Large intestine (tissue), 3 donors: ENCODE results near the gene ELAVL3. TPM values are rescaled to one million over a fixed set of nuclear protein-coding genes. Genes with fewer than 3 reads are reported as not detected.
A peak's percentile ranks its signal among the peaks of the same experiment; 100 is the strongest.
"Not testable (repeated sequence)": the region's sequence is repeated elsewhere in the genome, so short reads cannot be mapped to it uniquely, and the experiment has no call there.

Source experiments
- DNase-seq, 2 donors: peaks; one replicate each; pipeline versions ENCODE4 v3.0.0 to v3.0.0-alpha.2; 2013
- H3K27ac ChIP-seq: one replicate; pipeline ENCODE4 v1.5.1; 2013; ENCODE audit warnings: low read length
- H3K27me3 ChIP-seq: 2 replicates; pipeline ENCODE4 v1.6.1; 2013; ENCODE audit warnings: low read length; ENCODE audit not compliant: control insufficient read depth, insufficient read depth
- H3K36me3 ChIP-seq: 2 replicates; pipeline ENCODE4 v1.6.1; 2013; ENCODE audit warnings: low read length; ENCODE audit not compliant: control insufficient read depth, insufficient read depth
- H3K4me1 ChIP-seq: one replicate; pipeline ENCODE4 v1.6.1; 2013; ENCODE audit warnings: low read length; ENCODE audit not compliant: control insufficient read depth, insufficient read depth
- H3K4me3 ChIP-seq: one replicate; pipeline ENCODE4 v1.5.1; 2013; ENCODE audit warnings: low read length
- H3K9me3 ChIP-seq: one replicate; pipeline ENCODE4 v1.6.1; 2013; ENCODE audit warnings: mild to moderate bottlenecking, low read depth, low read length, moderate library complexity; ENCODE audit not compliant: control insufficient read depth
- whole genome bisulfite sequencing: methylation state at CpG from one replicate; pipeline ENCODE4 v1.1.5; 2013; ENCODE audit warnings: low lambda C conversion rate; ENCODE audit not compliant: insufficient coverage; 5-methylcytosine and 5-hydroxymethylcytosine counted together
- polyA plus RNA-seq: library from polyadenylated mRNA; unstranded; fragments of 120-200 nt; gene quantifications from one replicate; pipeline ENCODE4 v1.2.1, GENCODE V29; 2013

Gene ELAVL3
- polyA plus RNA-seq, 1 donor = 4.2 TPM

DNA sequence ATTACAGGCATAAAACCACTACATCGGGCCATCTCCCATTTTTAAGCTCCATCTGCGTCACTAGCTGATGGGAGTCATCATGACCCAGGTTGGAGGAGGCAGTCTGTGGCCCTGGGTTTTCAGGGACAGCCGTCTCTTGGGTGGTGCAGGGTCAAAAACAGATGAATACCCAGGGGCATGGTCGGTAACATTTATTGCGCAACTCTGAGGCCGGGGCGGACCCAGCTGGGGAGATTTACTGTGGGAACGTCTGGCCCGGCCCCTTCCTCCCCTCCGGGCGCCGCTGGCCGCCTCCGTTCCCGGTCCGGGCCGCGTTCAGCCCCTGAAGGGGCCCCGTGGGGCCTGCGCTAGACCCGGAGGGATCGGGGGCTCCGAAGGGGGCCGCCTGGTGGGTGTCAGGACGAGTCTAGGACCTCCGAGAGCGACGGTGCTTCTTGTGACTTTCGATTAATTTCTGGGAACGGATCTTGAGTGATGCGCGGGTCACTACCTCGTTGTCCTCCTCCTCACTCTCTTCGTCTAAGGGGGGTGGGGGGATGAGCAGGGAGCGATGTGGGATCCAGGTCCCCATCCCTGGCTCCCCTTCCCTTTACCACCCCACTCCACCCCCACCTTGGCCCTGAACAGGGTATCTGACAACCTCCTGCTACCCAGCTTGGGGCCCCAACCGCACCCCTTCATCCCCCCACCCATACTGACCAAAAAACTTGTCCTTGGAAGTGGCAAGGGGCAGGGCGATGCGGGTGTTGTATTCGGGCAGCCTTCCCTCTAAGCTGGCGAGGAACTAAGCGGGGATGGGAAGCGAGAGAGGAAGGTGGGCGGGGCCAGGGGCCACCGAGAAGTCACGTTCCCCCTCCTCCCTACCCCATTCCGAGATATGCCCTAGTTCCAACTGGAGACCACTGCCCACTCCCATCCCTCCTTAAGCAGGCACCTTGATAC, 60.1 kb downstream of the ELAVL3 start:
- Histone ChIP-seq H3K36me3 (no peaks in the 10 kb centered on the region), H3K27ac (no peak overlapping the region), H3K4me3 (peak overlapping the region; percentile 6), H3K4me1 (peaks cover 34% of the 10 kb centered on the region), H3K27me3 (peaks cover 85% of the 10 kb centered on the region), H3K9me3 (peaks cover 17% of the 10 kb centered on the region)
- no peak for DNase-seq
- no CpG with 5 or more reads among the region's 46 CpGs for WGBS

DNA sequence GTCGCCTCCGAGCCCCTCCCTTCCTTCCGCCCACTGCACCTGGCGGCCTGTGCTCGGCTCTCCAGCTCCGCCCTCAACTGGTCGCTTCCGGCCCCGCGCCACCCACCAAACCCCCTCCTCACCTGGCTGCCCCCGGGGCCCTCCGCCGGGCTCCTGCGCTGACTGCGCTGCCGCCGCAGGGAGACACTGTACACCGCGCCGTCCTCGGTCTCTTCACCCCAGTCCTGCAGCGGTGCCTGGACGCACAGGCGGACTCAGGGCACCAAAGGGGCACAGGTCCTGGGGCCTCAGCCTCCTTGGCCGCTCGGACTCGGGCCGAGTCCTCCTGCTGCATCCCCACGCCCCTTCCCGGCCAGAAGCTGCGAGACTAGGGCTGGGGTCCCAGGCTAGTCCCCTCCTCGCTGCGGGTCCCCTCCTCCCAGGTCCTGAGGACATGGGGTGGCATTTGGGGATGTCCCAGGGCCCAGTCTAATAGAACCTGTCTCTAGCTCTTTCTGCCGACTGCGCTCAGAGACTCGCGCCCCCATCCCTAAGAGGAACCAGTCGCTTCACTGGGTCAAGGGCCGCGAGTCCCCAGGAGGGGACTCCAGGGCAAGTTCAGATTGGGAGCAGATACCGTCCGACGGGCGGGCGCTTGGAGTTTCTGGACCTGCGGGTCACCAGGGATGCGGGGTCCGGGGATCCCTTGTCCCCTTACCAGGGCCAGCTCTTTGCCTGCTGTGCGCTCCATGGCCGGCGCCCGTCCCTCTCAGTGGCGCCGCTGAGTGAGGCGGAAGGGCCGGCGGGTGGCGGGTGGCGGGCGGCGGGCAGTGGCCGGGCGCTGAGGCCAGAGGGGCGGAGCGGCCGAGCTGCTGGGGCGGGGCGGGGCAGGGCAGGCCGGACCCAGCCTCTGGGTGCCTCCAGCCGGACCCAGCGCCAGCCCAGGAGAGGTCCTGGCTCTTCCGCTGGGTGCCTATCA, 62.0 kb downstream of the ELAVL3 start, which contains the start of gene RGL3:
Gene RGL3, minus strand, starts transcription at position 766 of the 958 bp plus-strand sequence. Its CDS starts 36 bp downstream, at position 730.
- Histone ChIP-seq H3K9me3 (peaks cover 17% of the 10 kb centered on the region), H3K36me3 (no peaks in the 10 kb centered on the region), H3K27ac (no peak within 1 kb of the TSS), H3K4me1 (peaks cover 34% of the 10 kb centered on the region), H3K27me3 (peaks cover 81% of the 10 kb centered on the region), H3K4me3 (peak within 1 kb of the TSS; percentile 28)
- peak in 1 of 2 donors; percentile 38 for DNase-seq
- no CpG with 5 or more reads among the region's 72 CpGs for WGBS

- Histone ChIP-seq H3K27ac (no peak overlapping the region), H3K27me3 (peaks cover 74% of the 10 kb centered on the region), H3K9me3 (peaks cover 17% of the 10 kb centered on the region), H3K36me3 (no peaks in the 10 kb centered on the region), H3K4me3 (no peak overlapping the region), H3K4me1 (peaks cover 34% of the 10 kb centered on the region)
- WGBS = 0% methylated on average over 2 of the region's 16 CpGs
- DNase-seq = no peak
Measured at GRCh38 chr19:11418094-11418548, 62.7 kb downstream of the ELAVL3 start.

DNA sequence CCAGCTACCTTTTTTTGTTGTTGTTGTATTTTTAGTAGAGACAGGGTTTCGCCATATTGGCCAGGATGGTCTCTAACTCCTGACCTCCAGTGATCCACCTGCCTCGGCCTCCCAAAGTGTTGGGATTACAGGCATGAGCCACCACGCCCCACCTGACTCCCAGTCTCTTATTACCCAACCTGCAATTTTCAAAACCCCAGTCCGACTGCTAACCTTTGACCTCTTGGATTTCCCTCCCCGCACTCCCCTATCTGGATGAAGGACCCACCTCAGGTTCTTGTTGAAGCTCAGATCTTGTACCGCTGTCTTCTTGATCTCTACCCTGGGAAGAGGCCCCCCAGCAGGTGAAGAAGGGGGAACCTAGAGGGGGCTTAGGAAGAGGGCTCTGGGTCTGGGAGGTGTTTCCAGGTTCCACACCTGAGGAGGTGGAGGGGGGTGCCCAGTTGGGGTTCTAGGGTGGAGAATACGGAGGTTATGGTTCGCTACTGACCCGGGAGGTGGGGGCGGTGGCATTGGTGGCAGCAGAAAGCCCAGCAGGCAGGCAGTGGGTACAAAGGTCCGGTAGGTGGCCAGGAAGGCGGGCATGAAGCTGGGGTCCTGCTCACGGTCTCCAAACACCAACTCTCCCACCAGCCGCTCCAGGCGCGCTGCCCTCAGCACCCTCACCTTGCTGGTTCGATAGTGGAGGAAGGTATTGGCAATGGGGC, 64.3 kb downstream of the ELAVL3 start:
- Histone ChIP-seq H3K36me3 (no peaks in the 10 kb centered on the region), H3K27ac (no peak overlapping the region), H3K27me3 (peaks cover 57% of the 10 kb centered on the region), H3K9me3 (peaks cover 9% of the 10 kb centered on the region), H3K4me1 (peaks cover 21% of the 10 kb centered on the region), H3K4me3 (no peak overlapping the region)
- no peak for DNase-seq
- WGBS = no CpG with 5 or more reads among the region's 17 CpGs

- Histone ChIP-seq H3K36me3 (no peaks in the 10 kb centered on the region), H3K4me3 (no peak overlapping the region), H3K27me3 (peaks cover 38% of the 10 kb centered on the region), H3K4me1 (peaks cover 7% of the 10 kb centered on the region), H3K9me3 (peaks cover 7% of the 10 kb centered on the region), H3K27ac (no peak overlapping the region)
- DNase-seq = no peak
- WGBS = 100% methylated on average over 1 of the region's 2 CpGs
Measured at GRCh38 chr19:11414544-11414943, 66.3 kb downstream of the ELAVL3 start.

DNA sequence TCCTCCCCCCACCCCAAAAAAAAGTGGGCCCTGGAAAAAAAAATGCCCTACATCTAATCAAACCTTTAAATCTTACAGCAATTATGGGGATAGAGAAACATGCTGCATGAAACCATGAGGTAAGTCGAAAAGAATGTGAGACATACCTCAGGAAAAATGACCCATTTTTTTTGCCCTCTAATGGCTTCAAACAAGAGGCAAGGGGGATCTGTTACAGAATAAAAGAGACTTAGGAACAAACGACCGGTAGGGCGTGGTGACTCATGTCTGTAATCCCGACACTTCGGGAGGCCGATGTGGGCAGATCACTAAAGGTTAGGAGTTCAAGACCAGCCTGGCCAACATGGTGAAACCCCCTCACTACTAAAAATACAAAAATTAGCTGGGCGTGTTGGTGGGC, 70.2 kb downstream of the ELAVL3 start:
- Histone ChIP-seq H3K9me3 (no peaks in the 10 kb centered on the region), H3K4me1 (no peaks in the 10 kb centered on the region), H3K4me3 (no peak overlapping the region), H3K27me3 (peaks cover 9% of the 10 kb centered on the region), H3K36me3 (no peaks in the 10 kb centered on the region), H3K27ac (no peak overlapping the region)
- DNase-seq = no peak
- WGBS = 100% methylated on average over 1 of the region's 8 CpGs

- Histone ChIP-seq H3K4me3 (no peak overlapping the region), H3K27ac (no peak overlapping the region), H3K27me3 (peaks cover 9% of the 10 kb centered on the region), H3K4me1 (no peaks in the 10 kb centered on the region), H3K36me3 (no peaks in the 10 kb centered on the region), H3K9me3 (no peaks in the 10 kb centered on the region)
- no peak for DNase-seq
- 100% methylated on average over 1 of the region's 4 CpGs for WGBS
Measured at GRCh38 chr19:11408591-11408990, 72.3 kb downstream of the ELAVL3 start.

DNA sequence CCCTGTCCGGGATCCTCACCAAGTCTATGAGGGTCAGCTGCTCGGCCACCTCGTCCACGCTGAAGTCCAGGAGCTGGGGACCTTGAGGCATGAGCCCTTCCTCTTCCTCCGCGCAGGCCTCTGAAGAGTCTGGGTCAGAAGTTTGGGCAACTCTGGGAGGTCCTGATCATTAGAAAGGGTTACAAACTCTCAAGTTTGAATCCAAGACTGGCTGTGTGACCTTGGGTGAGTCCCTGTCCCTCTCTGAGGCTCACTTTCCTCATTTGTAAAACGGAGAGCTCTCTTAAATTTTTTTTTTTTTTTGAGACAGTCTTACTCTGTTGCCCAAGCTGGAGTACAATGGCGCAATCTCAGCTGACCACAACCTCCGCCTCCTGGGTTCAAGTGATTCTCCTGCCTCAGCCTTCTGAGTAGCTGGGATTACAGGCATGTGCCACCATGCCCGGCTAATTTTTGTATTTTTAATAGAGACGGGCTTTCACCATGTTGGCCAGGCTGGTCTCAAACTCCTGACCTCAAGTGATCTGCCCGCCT, 74.1 kb downstream of the ELAVL3 start:
- not testable (repeated sequence) for H3K36me3 ChIP-seq, H3K9me3 ChIP-seq, H3K27me3 ChIP-seq, DNase-seq, H3K4me3 ChIP-seq, H3K4me1 ChIP-seq, H3K27ac ChIP-seq
- 100% methylated on average over 1 of the region's 12 CpGs for WGBS

DNA sequence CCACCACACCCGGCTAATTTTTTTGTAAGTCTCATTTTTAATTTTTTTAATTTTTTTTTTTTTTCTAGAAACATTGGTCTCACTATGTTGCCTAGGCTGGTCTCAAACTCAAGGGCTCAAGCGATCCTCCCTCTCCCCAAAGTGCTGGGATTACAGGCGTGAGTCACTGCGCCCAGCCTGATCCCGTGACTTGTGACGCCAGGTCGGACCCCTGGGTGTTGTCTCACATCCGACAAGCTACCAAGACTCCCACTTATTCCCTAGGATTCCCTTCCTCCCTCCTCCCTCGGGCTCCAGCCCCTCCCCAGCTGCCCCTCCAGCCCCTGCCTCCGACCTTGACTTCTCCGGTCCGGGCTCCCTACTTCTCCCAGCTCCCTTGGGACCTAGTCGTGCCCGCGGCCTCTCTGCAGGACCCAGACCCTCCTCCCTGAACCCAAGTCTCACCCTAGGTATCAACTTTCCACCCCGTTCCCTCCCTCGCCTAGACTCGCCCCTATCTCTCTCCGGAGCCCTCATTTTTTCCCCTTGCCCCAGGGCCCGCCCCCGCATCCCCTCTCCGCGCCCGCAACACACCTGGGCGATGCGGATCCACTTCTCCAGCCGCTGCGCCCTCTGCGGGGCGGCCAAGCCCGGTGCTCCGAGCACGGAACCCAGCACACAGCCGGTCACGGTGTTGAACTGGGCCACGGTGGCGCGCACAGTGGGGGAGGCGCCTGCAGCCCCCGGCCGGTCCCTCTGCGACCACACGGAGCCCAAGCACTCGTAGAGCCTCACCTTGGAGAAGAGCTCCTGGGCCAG, 74.8 kb downstream of the ELAVL3 start:
- H3K4me1 ChIP-seq = no peaks in the 10 kb centered on the region
- no peak overlapping the region for H3K27ac ChIP-seq
- WGBS = no CpG with 5 or more reads among the region's 44 CpGs

More for the DNA sequence above, 74.8 kb downstream of the ELAVL3 start:
- no peaks in the 10 kb centered on the region for H3K36me3 ChIP-seq
- peaks cover 9% of the 10 kb centered on the region for H3K27me3 ChIP-seq
- H3K4me3 ChIP-seq = no peak overlapping the region
- no peak for DNase-seq
- H3K9me3 ChIP-seq = no peaks in the 10 kb centered on the region
